HG03354 (cell line): ENCODE measurements around the gene AGO3.
"Not testable (repeated sequence)": the region's sequence is repeated elsewhere in the genome, so short reads cannot be mapped to it uniquely, and the experiment has no call there.

ENCODE experiments used
- ATAC-seq: cut with Tn5 transposase; IDR thresholded peaks from one replicate; pipeline ENCODE4 v1.9.1; 2021; ENCODE audit warnings: mild to moderate bottlenecking; ENCODE audit not compliant: unreplicated experiment, poor library complexity, severe bottlenecking

Gene AGO3

GRCh38 chr1:35980090-35980489, 49.2 kb downstream of the AGO3 start:
- no peak for ATAC-seq

GRCh38 chr1:35988237-35988636, 57.3 kb downstream of the AGO3 start:
- ATAC-seq = no peak

- no peak for ATAC-seq
These were observed 76.1 kb downstream of the AGO3 start for GRCh38 chr1:36006941-36007500.

- ATAC-seq = no peak
These were observed 76.8 kb downstream of the AGO3 start for GRCh38 chr1:36007741-36008140.

GRCh38 chr1:36008546-36009197, 77.8 kb downstream of the AGO3 start:
- ATAC-seq = no peak

GRCh38 chr1:36014722-36015220, 83.9 kb downstream of the AGO3 start:
- no peak for ATAC-seq

- no peak for ATAC-seq
These were observed 85.8 kb downstream of the AGO3 start for GRCh38 chr1:36016686-36017085.

- peak; percentile 89 for ATAC-seq
These were observed 92.3 kb downstream of the AGO3 start for GRCh38 chr1:36023098-36023769.

GRCh38 chr1:36024024-36024423, 93.1 kb downstream of the AGO3 start:
- ATAC-seq = not testable (repeated sequence)

- ATAC-seq = no peak
These were observed 93.9 kb downstream of the AGO3 start for GRCh38 chr1:36024847-36025246.

GRCh38 chr1:36027766-36028165, 96.9 kb downstream of the AGO3 start:
- ATAC-seq = no peak

GRCh38 chr1:36031441-36031840, 100.5 kb downstream of the AGO3 start:
- no peak for ATAC-seq

GRCh38 chr1:36034692-36035091, 103.8 kb downstream of the AGO3 start:
- no peak for ATAC-seq

GRCh38 chr1:36035154-36035553, 104.2 kb downstream of the AGO3 start:
- no peak for ATAC-seq

- ATAC-seq = no peak
These were observed 109.3 kb downstream of the AGO3 start for GRCh38 chr1:36040238-36040637.

- no peak for ATAC-seq
These were observed 120.9 kb downstream of the AGO3 start for GRCh38 chr1:36051821-36052220.

- no peak for ATAC-seq
These were observed 123.1 kb downstream of the AGO3 start for GRCh38 chr1:36053978-36054377.

- ATAC-seq = no peak
These were observed 124.8 kb downstream of the AGO3 start for GRCh38 chr1:36055706-36056105.

- ATAC-seq = no peak
These were observed 131.4 kb downstream of the AGO3 start for GRCh38 chr1:36062315-36062714.

GRCh38 chr1:36067871-36068270, 137.0 kb downstream of the AGO3 start:
- ATAC-seq = no peak

- no peak for ATAC-seq
These were observed 138.0 kb downstream of the AGO3 start for GRCh38 chr1:36068866-36069265.
